NB4 (cell line): Measurements from ENCODE around the gene RAB7A.

ENCODE experiments used
- DNase-seq: peaks from one replicate; pipeline ENCODE4 v3.0.0; 2010; ENCODE audit warnings: low read depth
- H3K4me3 ChIP-seq: one replicate; pipeline ENCODE4 v1.5.1; 2011; ENCODE audit warnings: mild to moderate bottlenecking, low read depth, low read length, moderate library complexity
- CTCF ChIP-seq: IDR thresholded peaks from one replicate; pipeline ENCODE4 v1.5.1; 2012; ENCODE audit warnings: low read depth, low read length
- MYC ChIP-seq: IDR thresholded peaks from 2 replicates; pipeline ENCODE4 v1.6.1; 2011; ENCODE audit warnings: low read depth, low read length
- POLR2A ChIP-seq: IDR thresholded peaks from 2 replicates; pipeline ENCODE4 v1.6.1; 2011; ENCODE audit warnings: mild to moderate bottlenecking; ENCODE audit not compliant: insufficient read length; ENCODE audit errors: extremely low read depth
- TF ChIP-seq, protein P1 (sequence below): IDR thresholded peaks from 2 replicates; pipeline ENCODE4 v1.6.1; 2011; ENCODE audit warnings: low read depth, low read length

RAB7A gene

GRCh38 chr3:128814519-128815317 is 88.7 kb downstream of the RAB7A start:
- TF ChIP-seq, protein P1, sequence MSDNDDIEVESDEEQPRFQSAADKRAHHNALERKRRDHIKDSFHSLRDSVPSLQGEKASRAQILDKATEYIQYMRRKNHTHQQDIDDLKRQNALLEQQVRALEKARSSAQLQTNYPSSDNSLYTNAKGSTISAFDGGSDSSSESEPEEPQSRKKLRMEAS, result no peak
- no peak for TF ChIP-seq CTCF
- TF ChIP-seq POLR2A, result no peak
- TF ChIP-seq MYC, result no peak
- no peak overlapping the region for H3K4me3 ChIP-seq
- peak; percentile 48 for DNase-seq

GRCh38 chr3:128815318-128816064 is 89.5 kb downstream of the RAB7A start:
- TF ChIP-seq MYC (no peak), CTCF (no peak), POLR2A (no peak)
- TF ChIP-seq, protein P1, result no peak
- DNase-seq, result no peak
- H3K4me3 ChIP-seq, result no peak overlapping the region

- no peak for DNase-seq
- no peak for TF ChIP-seq CTCF
- TF ChIP-seq MYC, result no peak
- TF ChIP-seq, protein P1, result no peak
- no peak for TF ChIP-seq POLR2A
- no peak overlapping the region for H3K4me3 ChIP-seq
These were observed 92.3 kb downstream of the RAB7A start for GRCh38 chr3:128818186-128818787.

- TF ChIP-seq MYC (no peak), CTCF (no peak), POLR2A (no peak)
- TF ChIP-seq, protein P1, result no peak
- no peak for DNase-seq
- no peak overlapping the region for H3K4me3 ChIP-seq
These were observed 94.4 kb downstream of the RAB7A start for GRCh38 chr3:128820252-128820839.

GRCh38 chr3:128823008-128823407 is 97.0 kb downstream of the RAB7A start:
- DNase-seq, result no peak
- TF ChIP-seq POLR2A (no peak), CTCF (no peak), MYC (no peak)
- TF ChIP-seq, protein P1, result no peak
- H3K4me3 ChIP-seq, result no peak overlapping the region
